ENCODE measurements around the gene PLEKHN1.
A peak's percentile ranks its signal among the peaks of the same experiment; 100 is the strongest.

Gene PLEKHN1

GRCh38 chr1:931380-932172, 34.7 kb upstream of the PLEKHN1 start:
- no peak for DNase-seq

- no peak for DNase-seq
Measured at GRCh38 chr1:932173-932510, 34.1 kb upstream of the PLEKHN1 start.

- DNase-seq, result no peak
Measured at GRCh38 chr1:932776-933602, 33.3 kb upstream of the PLEKHN1 start.

GRCh38 chr1:933603-933940, 32.7 kb upstream of the PLEKHN1 start:
- no peak for DNase-seq

GRCh38 chr1:934991-935750, 31.1 kb upstream of the PLEKHN1 start:
- no peak for DNase-seq

GRCh38 chr1:935751-936231, 30.5 kb upstream of the PLEKHN1 start:
- DNase-seq, result no peak

- DNase-seq, result no peak
Measured at GRCh38 chr1:936348-937264, 29.7 kb upstream of the PLEKHN1 start.

- DNase-seq, result no peak
Measured at GRCh38 chr1:937521-937920, 28.8 kb upstream of the PLEKHN1 start.

GRCh38 chr1:938088-938683, 28.1 kb upstream of the PLEKHN1 start:
- no peak for DNase-seq

- no peak for DNase-seq
Measured at GRCh38 chr1:938711-939489, 27.4 kb upstream of the PLEKHN1 start.

- DNase-seq, result no peak
Measured at GRCh38 chr1:939511-940106, 26.7 kb upstream of the PLEKHN1 start.

- peak; percentile 73 for DNase-seq
Measured at GRCh38 chr1:940107-941014, 25.9 kb upstream of the PLEKHN1 start.

- DNase-seq, result no peak
Measured at GRCh38 chr1:941015-941587, 25.2 kb upstream of the PLEKHN1 start.

- no peak for DNase-seq
Measured at GRCh38 chr1:941588-942383, 24.5 kb upstream of the PLEKHN1 start.

- DNase-seq, result no peak
Measured at GRCh38 chr1:942411-942821, 23.9 kb upstream of the PLEKHN1 start.

- DNase-seq, result no peak
Measured at GRCh38 chr1:942864-943533, 23.3 kb upstream of the PLEKHN1 start.

- no peak for DNase-seq
Measured at GRCh38 chr1:943545-944340, 22.5 kb upstream of the PLEKHN1 start.

Data from activated CD8-positive, alpha-beta memory T cell treated with anti-CD3 and anti-CD28 coated beads for 24 hours (primary cell).